Endothelial cell (in vitro differentiated cells): ENCODE measurements around the gene ANKZF1. TPM values are rescaled to one million over a fixed set of nuclear protein-coding genes. Genes with fewer than 3 reads are reported as not detected.

ENCODE experiments used
- DNase-seq: peaks from one replicate; pipeline ENCODE4 v3.0.0; 2021; ENCODE audit warnings: low spot score
- H3K27ac Mint-ChIP-seq: one replicate; pipeline ENCODE4 v1.8.0; 2021; ENCODE audit warnings: mixed read lengths, inconsistent platforms; ENCODE audit not compliant: unreplicated experiment
- H3K27me3 Mint-ChIP-seq: one replicate; pipeline ENCODE4 v1.8.0; 2021; ENCODE audit warnings: mild to moderate bottlenecking, moderate library complexity, mixed read lengths, inconsistent platforms; ENCODE audit not compliant: unreplicated experiment
- H3K36me3 Mint-ChIP-seq: one replicate; pipeline ENCODE4 v1.8.0; 2021; ENCODE audit warnings: mild to moderate bottlenecking, low read depth, mixed read lengths, inconsistent platforms; ENCODE audit not compliant: unreplicated experiment
- H3K4me1 Mint-ChIP-seq: one replicate; pipeline ENCODE4 v1.8.0; 2021; ENCODE audit warnings: mild to moderate bottlenecking, mixed read lengths, inconsistent platforms; ENCODE audit not compliant: unreplicated experiment
- H3K4me3 Mint-ChIP-seq: one replicate; pipeline ENCODE4 v1.8.0; 2021; ENCODE audit warnings: mild to moderate bottlenecking, mixed read lengths, inconsistent platforms; ENCODE audit not compliant: unreplicated experiment
- H3K9me3 Mint-ChIP-seq: one replicate; pipeline ENCODE4 v1.8.0; 2021; ENCODE audit warnings: mixed read lengths, inconsistent platforms; ENCODE audit not compliant: unreplicated experiment
- long read RNA-seq: library from polyadenylated mRNA; unstranded; transcript quantifications from one replicate; pipeline ENCODE4 v2.0.0, GENCODE V29; 2020; ENCODE audit not compliant: unreplicated experiment
- total RNA-seq: library from RNA; stranded (reverse); fragmentation: NEBNext Ultra II Directional; extraction: Animal tissue kit (Norgen Biotek cat#: 25700); gene quantifications from one replicate; pipeline ENCODE4 v1.2.1, GENCODE V29; 2021; ENCODE audit not compliant: unreplicated experiment
- TF ChIP-seq, protein P1 (sequence below): fragments of 200-600 bp; sonication (generic); IDR thresholded peaks from one replicate; pipeline ENCODE4 v1.5.0; 2021; ENCODE audit warnings: antibody characterized with exemption; ENCODE audit not compliant: unreplicated experiment

Gene ANKZF1, protein sequence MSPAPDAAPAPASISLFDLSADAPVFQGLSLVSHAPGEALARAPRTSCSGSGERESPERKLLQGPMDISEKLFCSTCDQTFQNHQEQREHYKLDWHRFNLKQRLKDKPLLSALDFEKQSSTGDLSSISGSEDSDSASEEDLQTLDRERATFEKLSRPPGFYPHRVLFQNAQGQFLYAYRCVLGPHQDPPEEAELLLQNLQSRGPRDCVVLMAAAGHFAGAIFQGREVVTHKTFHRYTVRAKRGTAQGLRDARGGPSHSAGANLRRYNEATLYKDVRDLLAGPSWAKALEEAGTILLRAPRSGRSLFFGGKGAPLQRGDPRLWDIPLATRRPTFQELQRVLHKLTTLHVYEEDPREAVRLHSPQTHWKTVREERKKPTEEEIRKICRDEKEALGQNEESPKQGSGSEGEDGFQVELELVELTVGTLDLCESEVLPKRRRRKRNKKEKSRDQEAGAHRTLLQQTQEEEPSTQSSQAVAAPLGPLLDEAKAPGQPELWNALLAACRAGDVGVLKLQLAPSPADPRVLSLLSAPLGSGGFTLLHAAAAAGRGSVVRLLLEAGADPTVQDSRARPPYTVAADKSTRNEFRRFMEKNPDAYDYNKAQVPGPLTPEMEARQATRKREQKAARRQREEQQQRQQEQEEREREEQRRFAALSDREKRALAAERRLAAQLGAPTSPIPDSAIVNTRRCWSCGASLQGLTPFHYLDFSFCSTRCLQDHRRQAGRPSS
- 43.8 TPM for total RNA-seq
- long read RNA-seq, transcript ANKZF1-201 (14 exons, 2,579 nt): major isoform, 6 of 22 reads
- long read RNA-seq, partial matches to known transcripts: 3 of 22 reads
- long read RNA-seq, other reads (novel, unspliced or antisense): 12 of 22 reads

DNA sequence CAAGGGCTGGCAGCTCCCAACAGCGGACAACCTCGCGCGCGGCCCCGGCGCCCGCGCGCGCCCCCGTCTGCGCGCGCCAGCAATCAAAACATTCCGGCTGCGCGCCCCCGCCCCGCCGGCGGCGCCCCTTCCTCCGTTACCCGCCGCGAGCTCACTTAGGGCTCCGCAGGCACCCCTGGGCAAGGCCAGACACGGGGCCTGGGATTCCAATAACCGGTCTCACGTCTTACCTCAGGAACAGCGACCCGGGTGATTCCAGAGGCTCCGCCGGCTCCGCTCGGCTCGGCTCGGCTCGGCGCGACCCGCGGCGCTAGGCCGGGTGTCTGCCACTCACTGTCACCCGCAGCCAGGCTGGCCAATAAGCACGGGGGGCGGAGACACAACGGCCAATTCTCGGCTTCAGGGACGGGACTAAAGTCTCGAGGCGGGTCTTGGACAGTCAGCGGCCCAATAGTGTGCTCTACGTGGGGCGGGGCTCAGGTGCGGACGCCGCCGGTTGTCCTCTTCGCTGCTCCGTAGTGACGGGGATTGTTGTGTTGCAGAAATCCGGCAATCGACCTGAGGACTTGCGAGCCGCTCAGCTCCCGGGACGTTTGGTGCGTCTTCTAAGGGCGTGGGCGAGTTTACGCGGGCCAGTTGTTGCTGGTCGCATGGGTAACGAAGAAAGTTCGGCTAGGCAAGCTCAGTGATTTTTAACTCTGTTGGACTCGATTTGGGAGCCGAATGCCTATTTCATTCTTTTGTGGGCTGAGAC is at the start of gene ANKZF1, which contains the start of gene ATG9A:
TSS of gene ANKZF1 (plus strand) at position 502 of the 754 bp plus-strand sequence. CDS start 452 bp downstream, outside the sequence.
TSS of gene ATG9A (minus strand) at position 332 of the 754 bp plus-strand sequence. CDS start 1,612 bp downstream, outside the sequence.
- no peaks in the 10 kb centered on the region for H3K9me3 Mint-ChIP-seq
- peak within 1 kb of the TSS; percentile 99 for H3K27ac Mint-ChIP-seq
- DNase-seq: peak; percentile 95
- TF ChIP-seq, protein P1, sequence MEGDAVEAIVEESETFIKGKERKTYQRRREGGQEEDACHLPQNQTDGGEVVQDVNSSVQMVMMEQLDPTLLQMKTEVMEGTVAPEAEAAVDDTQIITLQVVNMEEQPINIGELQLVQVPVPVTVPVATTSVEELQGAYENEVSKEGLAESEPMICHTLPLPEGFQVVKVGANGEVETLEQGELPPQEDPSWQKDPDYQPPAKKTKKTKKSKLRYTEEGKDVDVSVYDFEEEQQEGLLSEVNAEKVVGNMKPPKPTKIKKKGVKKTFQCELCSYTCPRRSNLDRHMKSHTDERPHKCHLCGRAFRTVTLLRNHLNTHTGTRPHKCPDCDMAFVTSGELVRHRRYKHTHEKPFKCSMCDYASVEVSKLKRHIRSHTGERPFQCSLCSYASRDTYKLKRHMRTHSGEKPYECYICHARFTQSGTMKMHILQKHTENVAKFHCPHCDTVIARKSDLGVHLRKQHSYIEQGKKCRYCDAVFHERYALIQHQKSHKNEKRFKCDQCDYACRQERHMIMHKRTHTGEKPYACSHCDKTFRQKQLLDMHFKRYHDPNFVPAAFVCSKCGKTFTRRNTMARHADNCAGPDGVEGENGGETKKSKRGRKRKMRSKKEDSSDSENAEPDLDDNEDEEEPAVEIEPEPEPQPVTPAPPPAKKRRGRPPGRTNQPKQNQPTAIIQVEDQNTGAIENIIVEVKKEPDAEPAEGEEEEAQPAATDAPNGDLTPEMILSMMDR: no peak
- H3K27me3 Mint-ChIP-seq: peaks cover 5% of the 10 kb centered on the region
- peaks cover 35% of the 10 kb centered on the region for H3K36me3 Mint-ChIP-seq
- peak within 1 kb of the TSS; percentile 100 for H3K4me3 Mint-ChIP-seq
- H3K4me1 Mint-ChIP-seq: peaks cover 22% of the 10 kb centered on the region

DNA sequence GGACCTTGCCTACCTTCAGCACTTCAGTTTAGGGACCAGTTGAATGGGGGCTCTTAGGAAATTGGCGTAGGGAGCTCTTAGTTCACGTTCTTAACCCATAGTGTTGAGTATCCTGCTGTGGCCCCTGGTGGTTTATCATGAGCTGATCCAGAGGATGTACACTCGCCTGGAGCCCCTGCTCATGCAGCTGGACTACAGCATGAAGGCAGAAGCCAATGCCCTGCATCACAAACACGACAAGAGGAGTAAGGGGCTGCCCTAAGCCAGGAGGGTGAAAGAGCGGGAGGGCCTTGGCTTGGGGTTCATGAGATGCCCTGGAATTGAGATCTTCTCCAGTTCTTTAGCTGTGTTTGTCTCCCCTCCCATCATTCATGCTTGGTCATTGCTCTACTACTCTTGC is 48.6 kb upstream of the ANKZF1 start:
- Mint-ChIP-seq H3K4me1 (peaks cover 30% of the 10 kb centered on the region), H3K4me3 (no peak overlapping the region), H3K27ac (peak overlapping the region; percentile 65), H3K9me3 (no peaks in the 10 kb centered on the region), H3K36me3 (peaks cover 42% of the 10 kb centered on the region), H3K27me3 (peaks cover 18% of the 10 kb centered on the region)
- TF ChIP-seq, protein P1: no peak
- DNase-seq: no peak

DNA sequence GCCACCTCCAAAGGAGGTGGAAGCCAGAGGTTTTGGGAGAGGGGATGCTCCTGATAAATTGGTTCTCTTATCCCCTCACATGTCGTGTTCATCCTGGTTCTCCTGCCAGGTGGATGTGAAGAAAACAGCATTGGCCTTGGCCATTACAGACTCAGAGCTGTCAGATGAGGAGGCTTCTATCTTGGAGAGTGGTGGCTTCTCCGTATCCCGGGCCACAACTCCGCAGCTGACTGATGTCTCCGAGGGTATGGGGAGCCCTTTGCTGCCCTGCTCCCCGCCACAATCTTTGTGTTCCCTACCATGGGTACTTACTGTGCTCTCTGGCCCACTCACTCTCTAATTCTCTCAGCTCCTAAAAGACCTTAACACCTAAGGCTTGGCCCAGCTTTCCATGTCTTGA is 48.1 kb upstream of the ANKZF1 start:
- TF ChIP-seq, protein P1: no peak
- peak overlapping the region; percentile 65 for H3K27ac Mint-ChIP-seq
- H3K36me3 Mint-ChIP-seq: peaks cover 41% of the 10 kb centered on the region
- H3K4me3 Mint-ChIP-seq: no peak overlapping the region
- no peak for DNase-seq
- H3K4me1 Mint-ChIP-seq: peaks cover 29% of the 10 kb centered on the region
- no peaks in the 10 kb centered on the region for H3K9me3 Mint-ChIP-seq
- peaks cover 17% of the 10 kb centered on the region for H3K27me3 Mint-ChIP-seq

DNA sequence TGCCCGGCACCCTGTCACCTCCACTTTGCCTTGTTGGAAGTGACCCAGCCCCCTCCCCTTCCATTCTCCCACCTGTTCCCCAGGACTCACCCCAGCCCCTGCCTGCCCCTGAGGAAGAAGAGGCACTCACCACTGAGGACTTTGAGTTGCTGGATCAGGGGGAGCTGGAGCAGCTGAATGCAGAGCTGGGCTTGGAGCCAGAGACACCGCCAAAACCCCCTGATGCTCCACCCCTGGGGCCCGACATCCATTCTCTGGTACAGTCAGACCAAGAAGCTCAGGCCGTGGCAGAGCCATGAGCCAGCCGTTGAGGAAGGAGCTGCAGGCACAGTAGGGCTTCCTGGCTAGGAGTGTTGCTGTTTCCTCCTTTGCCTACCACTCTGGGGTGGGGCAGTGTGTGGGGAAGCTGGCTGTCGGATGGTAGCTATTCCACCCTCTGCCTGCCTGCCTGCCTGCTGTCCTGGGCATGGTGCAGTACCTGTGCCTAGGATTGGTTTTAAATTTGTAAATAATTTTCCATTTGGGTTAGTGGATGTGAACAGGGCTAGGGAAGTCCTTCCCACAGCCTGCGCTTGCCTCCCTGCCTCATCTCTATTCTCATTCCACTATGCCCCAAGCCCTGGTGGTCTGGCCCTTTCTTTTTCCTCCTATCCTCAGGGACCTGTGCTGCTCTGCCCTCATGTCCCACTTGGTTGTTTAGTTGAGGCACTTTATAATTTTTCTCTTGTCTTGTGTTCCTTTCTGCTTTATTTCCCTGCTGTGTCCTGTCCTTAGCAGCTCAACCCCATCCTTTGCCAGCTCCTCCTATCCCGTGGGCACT is 47.1 kb upstream of the ANKZF1 start:
- peaks cover 37% of the 10 kb centered on the region for H3K36me3 Mint-ChIP-seq
- DNase-seq: peak; percentile 18
- TF ChIP-seq, protein P1: no peak
- H3K27me3 Mint-ChIP-seq: peaks cover 15% of the 10 kb centered on the region
- peaks cover 28% of the 10 kb centered on the region for H3K4me1 Mint-ChIP-seq
- peak overlapping the region; percentile 57 for H3K27ac Mint-ChIP-seq
- peak overlapping the region; percentile 77 for H3K4me3 Mint-ChIP-seq
- H3K9me3 Mint-ChIP-seq: no peaks in the 10 kb centered on the region
